PC-9 (cell line): ENCODE measurements around the gene PPIL1. TPM values are rescaled to one million over a fixed set of nuclear protein-coding genes. Genes with fewer than 3 reads are reported as not detected.

Source experiments
- BruUV-seq: library from RNA; stranded (reverse); fragments of 400-500 nt; replicated peaks from 2 replicates; lab custom pipeline; 2021; lab: Mats Ljungman, UMichigan
- CTCF ChIA-PET: fragments of 300-600 bp; sonication (Branson Sonifier 250); formaldehyde crosslinking; loops from one replicate; lab custom pipeline; 2022; ENCODE audit warnings: antibody characterized with exemption; lab: Charles Lee
- POLR2A ChIA-PET: fragments of 300-600 bp; sonication (Branson Sonifier 250); formaldehyde crosslinking; loops from one replicate; lab custom pipeline; 2022; ENCODE audit warnings: antibody characterized with exemption; ENCODE audit not compliant: unreplicated experiment; lab: Charles Lee
- DNase-seq, 2 experiments: peaks; one replicate each; pipeline versions ENCODE4 v3.0.0 to v3.0.0-alpha.2; 2015 to 2022; ENCODE audit warnings: mixed read lengths in 1 of 2
- H2AFZ ChIP-seq: fragments of 200-600 bp; sonication (generic); 2 replicates; pipeline ENCODE4 v1.8.1; 2017; ENCODE audit warnings: antibody characterized with exemption
- H3F3A ChIP-seq: fragments of 200-600 bp; sonication (generic); 2 replicates; pipeline ENCODE4 v1.8.1; 2017; ENCODE audit warnings: antibody characterized with exemption, mild to moderate bottlenecking, low read depth; ENCODE audit not compliant: insufficient read depth
- H3K27ac ChIP-seq: fragments of 200-600 bp; sonication (generic); 2 replicates; pipeline ENCODE4 v1.6.1; 2016; ENCODE audit warnings: mixed run types
- H3K27me3 ChIP-seq: fragments of 200-600 bp; sonication (generic); 2 replicates; pipeline ENCODE4 v1.6.1; 2016; ENCODE audit warnings: low read depth, mixed run types; ENCODE audit not compliant: insufficient read depth
- H3K36me3 ChIP-seq: fragments of 200-600 bp; sonication (generic); 2 replicates; pipeline ENCODE4 v1.6.1; 2016; ENCODE audit warnings: low read depth, mixed run types
- H3K4me1 ChIP-seq: fragments of 200-600 bp; sonication (generic); replicated peaks from 2 replicates; pipeline ENCODE4 v1.6.1; 2016; ENCODE audit warnings: mixed run types; ENCODE audit not compliant: insufficient read depth
- H3K4me2 ChIP-seq: fragments of 200-600 bp; sonication (generic); 2 replicates; pipeline ENCODE4 v1.6.1; 2017; ENCODE audit warnings: mixed run types
- H3K4me3 ChIP-seq: fragments of 200-600 bp; sonication (generic); 2 replicates; pipeline ENCODE4 v1.6.1; 2016; ENCODE audit warnings: mixed run types
- H3K79me2 ChIP-seq: fragments of 200-600 bp; sonication (generic); 2 replicates; pipeline ENCODE4 v1.6.1; 2017; ENCODE audit warnings: low read depth, mixed run types
- H3K9me2 ChIP-seq: fragments of 200-600 bp; sonication (generic); 2 replicates; pipeline ENCODE4 v1.8.1; 2017; ENCODE audit warnings: mild to moderate bottlenecking; ENCODE audit not compliant: insufficient read depth
- H3K9me3 ChIP-seq: fragments of 200-600 bp; sonication (generic); 2 replicates; pipeline ENCODE4 v1.8.1; 2016; ENCODE audit warnings: low read depth; ENCODE audit not compliant: insufficient read depth
- H4K20me1 ChIP-seq: fragments of 200-600 bp; sonication (generic); 2 replicates; pipeline ENCODE4 v1.8.1; 2017; ENCODE audit not compliant: insufficient read depth
- CTCF ChIP-seq: fragments of 200-600 bp; sonication (generic); conservative IDR thresholded peaks from 2 replicates; pipeline ENCODE4 v1.6.1; 2017; ENCODE audit warnings: mixed run types, antibody characterized with exemption, mild to moderate bottlenecking, moderate library complexity
- EZH2 ChIP-seq: fragments of 200-600 bp; sonication (generic); IDR thresholded peaks from 2 replicates; pipeline ENCODE4 v1.8.0; 2017; ENCODE audit warnings: antibody characterized with exemption, low read depth
- intact Hi-C: fragments of 100-400 bp; cut with micrococcal nuclease; formaldehyde crosslinking; loops from one replicate; pipeline ENCODE4 v1.10.0; 2022; ENCODE audit not compliant: unreplicated experiment
- total RNA-seq: library from RNA; stranded (reverse); gene quantifications from 2 replicates; pipeline ENCODE4 v1.2.3, GENCODE V29; 2021

Gene PPIL1
- total RNA-seq, 1 experiment from 2014 or later, result 28.4 TPM

GRCh38 chr6:36886950-36887618 lies 12.5 kb upstream of the PPIL1 start:
- Histone ChIP-seq H3K4me2 (peak overlapping the region; percentile 94), H3K27ac (no peak overlapping the region), H3K4me3 (peak overlapping the region; percentile 67), H3K27me3 (no peaks in the 10 kb centered on the region), H3K4me1 (peaks cover 19% of the 10 kb centered on the region), H3F3A (0 out of 2 replicates have a peak, but pooled peaks cover 6% of the 10 kb centered on the region), H3K9me3 (no peaks in the 10 kb centered on the region), H3K79me2 (peaks cover 22% of the 10 kb centered on the region), H4K20me1 (no peaks in the 10 kb centered on the region; the same call in 1 of the 2 replicates), H3K9me2 (no peaks in the 10 kb centered on the region), H2AFZ (no peak overlapping the region), H3K36me3 (no peaks in the 10 kb centered on the region)
- POLR2A ChIA-PET, result no interaction called here
- intact Hi-C loops, result loop anchor here (10.0 kb wide), 1 partner anchor 318 kb away; no protein-coding TSS in a partner anchor
- no peak for DNase-seq
- CTCF ChIA-PET, result no interaction called here
- TF ChIP-seq EZH2 (no peak), CTCF (no peak)
- BruUV-seq, result TSS peak; percentile 63

- peak within 1 kb of the TSS; percentile 94 for H3K4me2 ChIP-seq
- TF ChIP-seq EZH2 (no peak), CTCF (peak; percentile 75)
- H3K27me3 ChIP-seq, result no peaks in the 10 kb centered on the region
- peak within 1 kb of the TSS; percentile 81 for H2AFZ ChIP-seq
- intact Hi-C loops, result loop anchor here (1.0 to 10.0 kb wide), 3 partner anchors 11 to 319 kb away; partner anchors contain the start of gene PPIL1
- 0 out of 2 replicates have a peak, but pooled peaks cover 6% of the 10 kb centered on the region for H3F3A ChIP-seq
- no peaks in the 10 kb centered on the region for H3K9me2 ChIP-seq
- ChIA-PET POLR2A (interaction anchor here (0.6 to 1.1 kb wide), 4 partner anchors 28 to 846 kb away, joined by 3 to 6 read pairs (median 4); no protein-coding TSS in a partner anchor), CTCF (interaction anchor here (0.6 to 1.8 kb wide), 6 partner anchors 11 to 132 kb away, joined by 3 to 20 read pairs (median 7); partner anchors contain the start of gene PPIL1)
- no peaks in the 10 kb centered on the region for H4K20me1 ChIP-seq
- H3K4me1 ChIP-seq, result peaks cover 19% of the 10 kb centered on the region
- no TSS peak for BruUV-seq
- no peaks in the 10 kb centered on the region for H3K36me3 ChIP-seq
- H3K4me3 ChIP-seq, result peak within 1 kb of the TSS; percentile 67
- peak within 1 kb of the TSS; percentile 61 for H3K27ac ChIP-seq
- peaks cover 22% of the 10 kb centered on the region for H3K79me2 ChIP-seq
- peak; percentile 91 to 92 for DNase-seq
- H3K9me3 ChIP-seq, result no peaks in the 10 kb centered on the region
These were observed 11.1 kb upstream of the PPIL1 start, which contains the start of gene C6orf89 for GRCh38 chr6:36885461-36886401. Gene C6orf89, plus strand, starts transcription at chr6:36885952. Its CDS starts 13,493 bp downstream, at chr6:36899445.
